K562 (cell line): ENCODE results near the gene FUZ. TPM values are rescaled to one million over a fixed set of nuclear protein-coding genes. Genes with fewer than 3 reads are reported as not detected.

Experiments used
- CBX2 ChIP-seq: fragments of 200-600 bp; sonication (generic); IDR thresholded peaks from one replicate; pipeline ENCODE4 v1.6.1; 2012; ENCODE audit warnings: mild to moderate bottlenecking, low read length, inconsistent platforms; ENCODE audit not compliant: insufficient read depth, poor library complexity, severe bottlenecking
- CREB5 ChIP-seq: fragments of 250-450 bp; sonication (Bioruptor Pico); IDR thresholded peaks from 2 replicates; pipeline ENCODE4 v1.5.0; 2020; ENCODE audit warnings: mild to moderate bottlenecking
- ERF ChIP-seq: fragments of 450-650 bp; formaldehyde crosslinking; IDR thresholded peaks from 2 replicates; pipeline ENCODE4 v1.4.0; 2020; ENCODE audit warnings: mild to moderate bottlenecking, mixed read lengths
- FOXJ3 ChIP-seq: sonication (generic); formaldehyde crosslinking; IDR thresholded peaks from 2 replicates; pipeline ENCODE4 v1.4.0; 2020; ENCODE audit warnings: mild to moderate bottlenecking, missing genetic modification reagents
- HDAC6 ChIP-seq: IDR thresholded peaks from 2 replicates; pipeline ENCODE4 v1.6.1; 2012; ENCODE audit warnings: low read depth, mild to moderate bottlenecking, control low read depth, inconsistent platforms, low read length, moderate library complexity
- HNRNPLL ChIP-seq: fragments of 200-400 bp; formaldehyde crosslinking; IDR thresholded peaks from 2 replicates; pipeline ENCODE4 v1.6.1; 2017; ENCODE audit warnings: low read length, low read depth, mild to moderate bottlenecking; ENCODE audit not compliant: poor library complexity, severe bottlenecking
- MYNN ChIP-seq, 2 experiments: sonication (generic); formaldehyde crosslinking in 1 of 2; IDR thresholded peaks; 2 replicates each; pipeline versions ENCODE4 v1.5.0 to v1.6.1; 2016 to 2020; ENCODE audit warnings: antibody characterized with exemption in 1 of 2, missing genetic modification reagents in 1 of 2
- NCOA1 ChIP-seq: fragments of 450-650 bp; IDR thresholded peaks from 2 replicates; pipeline ENCODE4 v1.6.1; 2016; ENCODE audit warnings: low read depth
- NR2F6 ChIP-seq: fragments of 450-650 bp; formaldehyde crosslinking; IDR thresholded peaks from 2 replicates; pipeline ENCODE4 v1.4.0; 2020; ENCODE audit warnings: mild to moderate bottlenecking
- RAD51 ChIP-seq: fragments of 450-650 bp; IDR thresholded peaks from 2 replicates; pipeline ENCODE4 v1.7.1; 2016; ENCODE audit warnings: low read depth, mild to moderate bottlenecking, borderline replicate concordance
- RBBP5 ChIP-seq: fragments of 200-600 bp; sonication (generic); IDR thresholded peaks from 2 replicates; pipeline ENCODE4 v1.6.1; 2012; ENCODE audit warnings: borderline replicate concordance, mild to moderate bottlenecking, low read length, control low read depth, inconsistent platforms; ENCODE audit not compliant: insufficient read depth, poor library complexity, severe bottlenecking
- SIN3B ChIP-seq: fragments of 450-650 bp; IDR thresholded peaks from 2 replicates; pipeline ENCODE4 v1.6.1; 2017; ENCODE audit warnings: low read depth, mild to moderate bottlenecking, moderate library complexity
- TBL1XR1 ChIP-seq, 2 experiments: IDR thresholded peaks; 2 replicates each; pipeline ENCODE4 v1.6.1; 2012; ENCODE audit warnings: improper control_type of control experiment in 2 of 2, low read length in 2 of 2, mild to moderate bottlenecking in 1 of 2
- ZNF408 ChIP-seq: fragments of 250-450 bp; sonication (Bioruptor Pico); IDR thresholded peaks from 2 replicates; pipeline ENCODE4 v1.4.0; 2020; ENCODE audit warnings: low read depth, mild to moderate bottlenecking, moderate library complexity
- ZNF586 ChIP-seq: fragments of 450-650 bp; formaldehyde crosslinking; conservative IDR thresholded peaks from 2 replicates; pipeline ENCODE4 v1.4.0; 2020; ENCODE audit warnings: mild to moderate bottlenecking, moderate library complexity
- ZNF76 ChIP-seq: fragments of 250-450 bp; sonication (Bioruptor Pico); IDR thresholded peaks from 2 replicates; pipeline ENCODE4 v1.4.0; 2020; ENCODE audit warnings: mild to moderate bottlenecking, moderate library complexity, borderline replicate concordance
- polyA plus RNA-seq, 8 experiments: library from polyadenylated mRNA; depleted of rRNA in 4 of 8; stranded (reverse) in 5 of 8; unstranded in 3 of 8; fragments of >200 nt; fragmentation: Nextera tagmentation in 2 of 8; fragmentation: Illumina TruSeq in 1 of 8; extraction: Ambion mirVana in 2 of 8; extraction: Trizol in 1 of 8; gene quantifications; 2 replicates each; pipeline versions ENCODE4 v1.2.1 to v1.2.3, GENCODE V29; 2011 to 2014; ENCODE audit warnings: inconsistent platforms in 1 of 8, missing spikeins in 1 of 8
- total RNA-seq, 7 experiments: library from RNA; depleted of rRNA in 6 of 7; stranded (reverse); fragments of >200 nt in 6 of 7; fragmentation: Illumina TruSeq in 2 of 7; extraction: Trizol in 2 of 7; gene quantifications; 2 replicates each; pipeline versions ENCODE4 v1.2.1 to v1.2.3, GENCODE V29; 2011 to 2021; ENCODE audit warnings: low replicate concordance in 1 of 7
- TF ChIP-seq, protein P1 (sequence below), 2 experiments: IDR thresholded peaks in 1 of 2; conservative IDR thresholded peaks in 1 of 2; 2 replicates each; pipeline ENCODE4 v1.6.1; 2016; ENCODE audit warnings: low read depth in 2 of 2, mild to moderate bottlenecking in 1 of 2, missing compliant biosample characterization in 1 of 2, missing genetic modification characterization in 1 of 2, moderate library complexity in 1 of 2
- TF ChIP-seq, protein P2 (sequence below), 3 experiments: fragments of 200-800 bp in 1 of 3; fragments of 250-450 bp in 1 of 3; fragments of 450-650 bp in 1 of 3; sonication (Bioruptor Pico) in 1 of 3; sonication (Bioruptor generic) in 1 of 3; formaldehyde crosslinking in 1 of 3; IDR thresholded peaks; 2 replicates each; pipeline versions ENCODE4 v1.6.1 to v1.8.0; 2016 to 2022; ENCODE audit warnings: mild to moderate bottlenecking in 2 of 3, missing genetic modification characterization in 2 of 3, missing compliant biosample characterization in 1 of 3, moderate library complexity in 1 of 3

Gene FUZ
- total and polyA plus RNA-seq, 9 of the 15 experiments (the other 6 are each of a cell fraction or from before 2014, with no cell fraction given): 0.17 to 7.6 (median 3.6) TPM; not detected in 1

- peak; percentile 61 for TF ChIP-seq RBBP5
- TF ChIP-seq CREB5 (CRISPR knock-in tag): no peak
- TF ChIP-seq HNRNPLL: peak; percentile 34
- TF ChIP-seq SIN3B: peak; percentile 81
- no peak for TF ChIP-seq RAD51
- no peak for TF ChIP-seq NR2F6 (CRISPR knock-in tag)
- TF ChIP-seq FOXJ3 (CRISPR knock-in tag): no peak
- peak; percentile 78; the same call in 1 of the 2 replicates for TF ChIP-seq ZNF76 (CRISPR knock-in tag)
- TF ChIP-seq, protein P1, sequence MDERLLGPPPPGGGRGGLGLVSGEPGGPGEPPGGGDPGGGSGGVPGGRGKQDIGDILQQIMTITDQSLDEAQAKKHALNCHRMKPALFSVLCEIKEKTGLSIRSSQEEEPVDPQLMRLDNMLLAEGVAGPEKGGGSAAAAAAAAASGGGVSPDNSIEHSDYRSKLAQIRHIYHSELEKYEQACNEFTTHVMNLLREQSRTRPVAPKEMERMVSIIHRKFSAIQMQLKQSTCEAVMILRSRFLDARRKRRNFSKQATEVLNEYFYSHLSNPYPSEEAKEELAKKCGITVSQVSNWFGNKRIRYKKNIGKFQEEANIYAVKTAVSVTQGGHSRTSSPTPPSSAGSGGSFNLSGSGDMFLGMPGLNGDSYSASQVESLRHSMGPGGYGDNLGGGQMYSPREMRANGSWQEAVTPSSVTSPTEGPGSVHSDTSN (CRISPR knock-in tag; IDR thresholded peaks at IDR 0.05; ENCODE audit: low read depth): no peak
- TF ChIP-seq, protein P1 (tag; conservative IDR thresholded peaks at IDR 0.05; ENCODE audit: low read depth): no peak
- TF ChIP-seq CBX2: no peak
- TF ChIP-seq ZNF408 (CRISPR knock-in tag): no peak
- TF ChIP-seq ZNF586: 0 out of 2 replicates have a peak, but pooled peaks have one; percentile 37
- no peak for TF ChIP-seq HDAC6
- TF ChIP-seq MYNN (IDR thresholded peaks at IDR 0.05): no peak
- TF ChIP-seq MYNN (CRISPR knock-in tag; IDR thresholded peaks at IDR 0.05): no peak
- peak; percentile 12; the same call in 1 of the 2 replicates for TF ChIP-seq NCOA1
- peak; percentile 68; the same call in 1 of the 2 replicates for TF ChIP-seq ERF (CRISPR knock-in tag)
- 0 out of 4 replicates have a peak, but pooled peaks of 1 of the 2 experiments have one; percentile 17 for TF ChIP-seq TBL1XR1 (IDR thresholded peaks at IDR 0.05; ENCODE audit: low read length in 2 of 2)
- TF ChIP-seq, protein P2, sequence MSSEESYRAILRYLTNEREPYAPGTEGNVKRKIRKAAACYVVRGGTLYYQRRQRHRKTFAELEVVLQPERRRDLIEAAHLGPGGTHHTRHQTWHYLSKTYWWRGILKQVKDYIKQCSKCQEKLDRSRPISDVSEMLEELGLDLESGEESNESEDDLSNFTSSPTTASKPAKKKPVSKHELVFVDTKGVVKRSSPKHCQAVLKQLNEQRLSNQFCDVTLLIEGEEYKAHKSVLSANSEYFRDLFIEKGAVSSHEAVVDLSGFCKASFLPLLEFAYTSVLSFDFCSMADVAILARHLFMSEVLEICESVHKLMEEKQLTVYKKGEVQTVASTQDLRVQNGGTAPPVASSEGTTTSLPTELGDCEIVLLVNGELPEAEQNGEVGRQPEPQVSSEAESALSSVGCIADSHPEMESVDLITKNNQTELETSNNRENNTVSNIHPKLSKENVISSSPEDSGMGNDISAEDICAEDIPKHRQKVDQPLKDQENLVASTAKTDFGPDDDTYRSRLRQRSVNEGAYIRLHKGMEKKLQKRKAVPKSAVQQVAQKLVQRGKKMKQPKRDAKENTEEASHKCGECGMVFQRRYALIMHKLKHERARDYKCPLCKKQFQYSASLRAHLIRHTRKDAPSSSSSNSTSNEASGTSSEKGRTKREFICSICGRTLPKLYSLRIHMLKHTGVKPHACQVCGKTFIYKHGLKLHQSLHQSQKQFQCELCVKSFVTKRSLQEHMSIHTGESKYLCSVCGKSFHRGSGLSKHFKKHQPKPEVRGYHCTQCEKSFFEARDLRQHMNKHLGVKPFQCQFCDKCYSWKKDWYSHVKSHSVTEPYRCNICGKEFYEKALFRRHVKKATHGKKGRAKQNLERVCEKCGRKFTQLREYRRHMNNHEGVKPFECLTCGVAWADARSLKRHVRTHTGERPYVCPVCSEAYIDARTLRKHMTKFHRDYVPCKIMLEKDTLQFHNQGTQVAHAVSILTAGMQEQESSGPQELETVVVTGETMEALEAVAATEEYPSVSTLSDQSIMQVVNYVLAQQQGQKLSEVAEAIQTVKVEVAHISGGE (CRISPR knock-in tag; IDR thresholded peaks at IDR 0.05): peak in 1 of 3 experiments; percentile 82; a peak in 2 of 6 replicates
Observed at GRCh38 chr19:49817964-49818648, 5.0 kb upstream of the FUZ start, which contains the start of gene MED25 (continued).
